Measurements from ENCODE around the gene HCFC1.

GRCh38 chrX:153905481-153906095 is 66.0 kb downstream of the HCFC1 start:
- TF ChIP-seq CTCF (IDR thresholded peaks at IDR 0.05) (no peak), POLR2A (IDR thresholded peaks at IDR 0.05) (no peak)

All from right lobe of liver (tissue), 4 donors.